ENCODE results near the gene DDAH1. TPM values are rescaled to one million over a fixed set of nuclear protein-coding genes. Genes with fewer than 3 reads are reported as not detected.

The DDAH1 gene
- total and polyA plus RNA-seq, 2 donors (not counting 3 experiments of a cell fraction or from before 2014, with no cell fraction given): 44.0 to 75.2 TPM

DNA sequence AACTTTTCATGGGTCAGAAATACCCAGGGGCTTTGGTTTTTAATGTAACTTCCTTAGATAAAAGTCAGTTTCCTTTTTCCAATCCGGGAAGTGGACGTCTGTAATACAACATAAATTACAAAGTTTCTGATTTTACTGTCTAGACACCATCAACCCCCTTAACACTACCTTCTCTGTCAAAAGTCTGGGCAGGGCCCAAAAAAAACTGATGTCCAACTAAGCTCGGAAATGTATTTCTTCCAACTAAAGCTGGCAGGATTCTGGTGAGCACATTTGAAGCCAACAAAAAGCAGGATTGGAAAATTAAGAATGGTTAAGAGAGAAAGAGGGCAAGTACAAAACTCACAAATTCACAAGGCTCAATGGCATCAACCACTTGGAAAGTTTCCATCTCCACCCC is 24.3 kb downstream of the DDAH1 start:
- DNase-seq (ENCODE audit: low read depth, low spot score): peak; percentile 58
- TF ChIP-seq MYC (IDR thresholded peaks at IDR 0.05; ENCODE audit: low read depth, low read length): no peak
- TF ChIP-seq FOS (IDR thresholded peaks at IDR 0.05; ENCODE audit: borderline replicate concordance, insufficient read depth, low read length): no peak
- TF ChIP-seq, protein P1, sequence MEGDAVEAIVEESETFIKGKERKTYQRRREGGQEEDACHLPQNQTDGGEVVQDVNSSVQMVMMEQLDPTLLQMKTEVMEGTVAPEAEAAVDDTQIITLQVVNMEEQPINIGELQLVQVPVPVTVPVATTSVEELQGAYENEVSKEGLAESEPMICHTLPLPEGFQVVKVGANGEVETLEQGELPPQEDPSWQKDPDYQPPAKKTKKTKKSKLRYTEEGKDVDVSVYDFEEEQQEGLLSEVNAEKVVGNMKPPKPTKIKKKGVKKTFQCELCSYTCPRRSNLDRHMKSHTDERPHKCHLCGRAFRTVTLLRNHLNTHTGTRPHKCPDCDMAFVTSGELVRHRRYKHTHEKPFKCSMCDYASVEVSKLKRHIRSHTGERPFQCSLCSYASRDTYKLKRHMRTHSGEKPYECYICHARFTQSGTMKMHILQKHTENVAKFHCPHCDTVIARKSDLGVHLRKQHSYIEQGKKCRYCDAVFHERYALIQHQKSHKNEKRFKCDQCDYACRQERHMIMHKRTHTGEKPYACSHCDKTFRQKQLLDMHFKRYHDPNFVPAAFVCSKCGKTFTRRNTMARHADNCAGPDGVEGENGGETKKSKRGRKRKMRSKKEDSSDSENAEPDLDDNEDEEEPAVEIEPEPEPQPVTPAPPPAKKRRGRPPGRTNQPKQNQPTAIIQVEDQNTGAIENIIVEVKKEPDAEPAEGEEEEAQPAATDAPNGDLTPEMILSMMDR (IDR thresholded peaks at IDR 0.05; ENCODE audit: extremely low read depth in 1 of 2, insufficient read depth in 1 of 2, low read depth in 1 of 2, low read length in 2 of 2): no peak
- TF ChIP-seq POLR2A (IDR thresholded peaks at IDR 0.05; ENCODE audit: low read depth, low read length): no peak
- no peak for TF ChIP-seq GATA2 (IDR thresholded peaks at IDR 0.05; ENCODE audit: insufficient read depth, insufficient read length, low read depth, low read length)
- TF ChIP-seq POLR2AphosphoS5 (IDR thresholded peaks at IDR 0.05; ENCODE audit: insufficient read depth, low read depth, low read length): no peak
- H2AFZ ChIP-seq (ENCODE audit: low read depth, low read length): peak overlapping the region; percentile 35
- H3K4me1 ChIP-seq (ENCODE audit: control insufficient read depth, extremely low read depth, insufficient read depth, low read length): peaks cover 33% of the 10 kb centered on the region
- ChIA-PET CTCF (interaction anchor here (0.5 to 2.2 kb wide), 4 partner anchors 15 to 242 kb away, joined by 4 to 9 read pairs (median 5); no protein-coding TSS in a partner anchor), POLR2A (no interaction called here)
- H3K27me3 ChIP-seq (ENCODE audit: control insufficient read depth in 2 of 2, insufficient read depth in 2 of 2, low read length in 2 of 2): no peaks in the 10 kb centered on the region
- H4K20me1 ChIP-seq (replicated peaks; ENCODE audit: control insufficient read depth, extremely low read depth, insufficient read depth, low read length): no peaks in the 10 kb centered on the region
- H3K36me3 ChIP-seq (ENCODE audit: control insufficient read depth in 2 of 2, extremely low read depth in 1 of 2, insufficient read depth in 2 of 2, low read length in 2 of 2): no peaks in the 10 kb centered on the region
- no peak for FAIRE-seq
- no peaks in the 10 kb centered on the region for H3K9me3 ChIP-seq (replicated peaks; ENCODE audit: control insufficient read depth, insufficient read depth, low read length)
- peak overlapping the region; percentile 62 for H3K27ac ChIP-seq (ENCODE audit: insufficient read depth, low read depth, low read length)
- peaks cover 59% of the 10 kb centered on the region for H3K79me2 ChIP-seq (ENCODE audit: control insufficient read depth, insufficient read depth, low read length)
- H3K4me2 ChIP-seq (ENCODE audit: insufficient read depth, low read length): peak overlapping the region; percentile 56
- no TSS peak for BruUV-seq (replicated peaks)
- H3K9me1 ChIP-seq (replicated peaks; ENCODE audit: control insufficient read depth, extremely low read depth, insufficient read depth, low read length): no peaks in the 10 kb centered on the region
- dilution Hi-C loops (cut with MboI; ENCODE audit: extremely low pct_ligation_motif_present, low sequenced_read_pairs): no loop called here
- H3K4me3 ChIP-seq (replicated peaks in 1 of 3; ENCODE audit: insufficient read depth in 1 of 3, low read depth in 1 of 3, low read length in 3 of 3): no peak overlapping the region
- intact Hi-C loops (cut with micrococcal nuclease): no loop called here
- H3K9ac ChIP-seq (replicated peaks; ENCODE audit: extremely low read depth, insufficient read depth, low read length): peak overlapping the region; percentile 13

DNA sequence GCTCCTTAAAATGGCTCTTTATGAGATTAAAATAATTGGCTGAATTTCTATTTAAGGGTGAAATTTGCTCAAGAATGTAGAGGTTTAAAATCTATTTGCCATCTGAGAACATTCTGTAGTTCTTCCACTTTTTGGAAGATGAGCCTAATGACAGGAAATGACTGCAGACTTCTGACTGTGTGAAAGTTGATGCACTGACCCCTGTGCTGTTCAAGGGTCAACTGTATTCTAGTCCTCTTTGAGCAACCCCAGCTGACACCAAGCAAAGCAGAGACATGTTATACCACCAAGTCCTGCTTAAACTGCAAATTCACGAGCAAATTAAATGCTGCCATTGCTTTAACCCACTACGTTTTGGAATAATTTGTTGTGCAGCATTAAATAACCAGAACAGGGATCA is 26.6 kb downstream of the DDAH1 start:
- intact Hi-C loops (cut with micrococcal nuclease) (no loop called here), dilution Hi-C loops (cut with MboI; ENCODE audit: extremely low pct_ligation_motif_present, low sequenced_read_pairs) (no loop called here)
- no peaks in the 10 kb centered on the region for H3K9me3 ChIP-seq (replicated peaks; ENCODE audit: control insufficient read depth, insufficient read depth, low read length)
- no peaks in the 10 kb centered on the region for H3K36me3 ChIP-seq (ENCODE audit: control insufficient read depth in 2 of 2, extremely low read depth in 1 of 2, insufficient read depth in 2 of 2, low read length in 2 of 2)
- CTCF ChIA-PET: no interaction called here
- no peak for TF ChIP-seq JUN (IDR thresholded peaks at IDR 0.05; ENCODE audit: borderline replicate concordance, insufficient read depth, insufficient read length, low read depth)
- peak overlapping the region; percentile 53 for H3K4me2 ChIP-seq (ENCODE audit: insufficient read depth, low read length)
- H3K9me1 ChIP-seq (replicated peaks; ENCODE audit: control insufficient read depth, extremely low read depth, insufficient read depth, low read length): no peaks in the 10 kb centered on the region
- no peak overlapping the region for H3K27ac ChIP-seq (ENCODE audit: insufficient read depth, low read depth, low read length)
- no peak overlapping the region for H3K9ac ChIP-seq (replicated peaks; ENCODE audit: extremely low read depth, insufficient read depth, low read length)
- peaks cover 33% of the 10 kb centered on the region for H3K4me1 ChIP-seq (ENCODE audit: control insufficient read depth, extremely low read depth, insufficient read depth, low read length)
- POLR2A ChIA-PET: interaction anchor here (0.5 to 0.6 kb wide), 2 partner anchors 24 to 120 kb away, joined by 3 to 8 read pairs; no protein-coding TSS in a partner anchor
- FAIRE-seq (no peak), DNase-seq (ENCODE audit: low read depth, low spot score) (no peak)
- H3K4me3 ChIP-seq (replicated peaks in 1 of 3; ENCODE audit: insufficient read depth in 1 of 3, low read depth in 1 of 3, low read length in 3 of 3): no peak overlapping the region
- BruUV-seq (replicated peaks): no TSS peak
- no peaks in the 10 kb centered on the region for H4K20me1 ChIP-seq (replicated peaks; ENCODE audit: control insufficient read depth, extremely low read depth, insufficient read depth, low read length)
- peaks cover 55% of the 10 kb centered on the region for H3K79me2 ChIP-seq (ENCODE audit: control insufficient read depth, insufficient read depth, low read length)
- no peaks in the 10 kb centered on the region for H3K27me3 ChIP-seq (ENCODE audit: control insufficient read depth in 2 of 2, insufficient read depth in 2 of 2, low read length in 2 of 2)
- H2AFZ ChIP-seq (ENCODE audit: low read depth, low read length): no peak overlapping the region
